Activated CD8-positive, alpha-beta memory T cell treated with anti-CD3 and anti-CD28 coated beads, Interleukin-2, amount 50 U/mL, for 24 hours (primary cell): Measurements from ENCODE around the gene DOCK4.

Experiments
- DNase-seq: peaks from one replicate; pipeline ENCODE4 v3.0.0-alpha.2; 2020; ENCODE audit errors: extremely low read depth

The DOCK4 gene

DNA sequence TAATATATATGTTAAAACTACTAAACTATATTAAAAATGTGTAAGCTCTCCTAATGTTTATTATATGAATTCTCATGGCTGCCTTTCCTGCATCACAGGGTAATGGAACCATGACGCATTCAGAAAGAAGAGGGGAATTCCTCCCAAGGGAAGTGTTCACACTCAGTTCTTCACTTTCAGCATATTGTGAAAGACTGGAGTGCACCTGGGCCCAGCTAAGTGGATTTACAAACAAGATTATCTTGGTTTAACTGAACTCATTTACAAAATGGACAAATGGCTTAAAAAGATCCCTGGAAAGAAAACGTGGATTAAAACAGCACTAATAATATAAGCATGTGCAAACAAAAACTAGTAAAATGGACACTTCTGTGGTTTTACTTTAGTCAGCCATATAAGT is 149.8 kb downstream of the DOCK4 start:
- no peak for DNase-seq

- no peak for DNase-seq
Measured at GRCh38 chr7:112053737-112054069, 152.5 kb downstream of the DOCK4 start.

GRCh38 chr7:112052993-112053736 is 153.0 kb downstream of the DOCK4 start:
- no peak for DNase-seq

- no peak for DNase-seq
Measured at GRCh38 chr7:112052498-112052897, 153.7 kb downstream of the DOCK4 start.

DNA sequence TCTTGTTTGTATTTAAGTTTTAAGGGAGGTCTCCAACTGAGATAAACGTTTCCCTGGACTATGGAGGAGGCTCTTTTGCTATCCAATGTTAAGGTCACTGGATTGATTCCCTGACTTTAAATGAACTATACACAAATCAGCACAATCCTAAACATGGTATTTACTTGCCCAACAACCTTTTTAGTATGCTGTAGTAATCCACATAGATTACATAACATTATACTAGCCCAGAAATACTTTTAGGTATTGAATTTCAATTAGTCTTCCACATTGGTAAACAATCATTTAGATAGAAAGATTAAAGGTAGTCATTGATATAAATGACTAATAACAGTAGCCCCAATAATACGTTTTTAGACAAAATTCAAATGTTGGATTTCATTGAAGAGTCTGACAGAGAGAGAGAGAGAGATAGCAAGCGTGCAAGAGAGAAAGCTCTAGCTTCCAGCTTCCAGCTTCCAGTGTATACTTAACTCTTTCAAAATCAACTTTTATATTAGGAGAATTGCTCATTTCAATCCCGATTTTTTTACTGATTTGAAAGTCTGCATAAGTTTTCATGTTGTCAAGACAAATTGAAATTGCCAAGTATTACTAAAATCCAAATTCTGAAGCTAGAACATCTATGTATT is 155.8 kb downstream of the DOCK4 start:
- DNase-seq: no peak

GRCh38 chr7:112049555-112050249 is 156.5 kb downstream of the DOCK4 start:
- no peak for DNase-seq

DNA sequence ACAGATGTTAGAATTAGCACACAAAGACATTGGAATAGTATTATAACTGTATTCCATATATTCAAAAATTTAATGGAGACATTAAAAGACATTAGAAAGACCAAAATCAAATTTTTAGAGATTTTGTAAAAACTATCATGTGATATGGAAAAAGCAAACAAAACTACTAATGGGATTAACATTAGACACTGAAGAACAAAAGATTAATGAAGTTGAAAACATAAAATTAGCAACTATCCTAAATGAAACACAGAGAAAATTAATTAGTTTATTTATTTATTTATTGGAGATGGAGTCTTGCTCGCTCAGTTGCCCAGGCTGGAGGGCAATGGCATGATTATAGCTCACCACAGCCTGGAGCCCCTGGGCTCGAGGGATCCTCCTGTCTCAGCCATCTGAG is 158.8 kb downstream of the DOCK4 start:
- DNase-seq: no peak

DNA sequence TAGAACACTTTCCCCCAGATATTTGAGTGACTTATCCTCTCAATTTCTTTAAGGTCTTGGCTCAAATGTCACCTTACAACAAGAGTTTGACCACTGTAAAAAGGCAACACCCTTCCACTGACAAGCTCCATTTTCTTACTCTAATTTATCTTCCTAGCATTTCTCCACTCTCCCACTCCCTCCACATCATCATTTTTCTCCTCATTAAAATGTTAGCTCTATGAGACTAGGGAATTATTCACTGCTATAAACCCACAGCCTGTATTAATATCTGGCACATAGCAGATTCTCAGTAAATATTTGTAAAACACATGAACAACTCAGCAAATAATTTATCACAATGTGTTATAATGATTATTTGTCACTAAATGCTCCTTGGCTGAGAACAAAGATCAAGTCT is 161.0 kb downstream of the DOCK4 start:
- DNase-seq: no peak

DNA sequence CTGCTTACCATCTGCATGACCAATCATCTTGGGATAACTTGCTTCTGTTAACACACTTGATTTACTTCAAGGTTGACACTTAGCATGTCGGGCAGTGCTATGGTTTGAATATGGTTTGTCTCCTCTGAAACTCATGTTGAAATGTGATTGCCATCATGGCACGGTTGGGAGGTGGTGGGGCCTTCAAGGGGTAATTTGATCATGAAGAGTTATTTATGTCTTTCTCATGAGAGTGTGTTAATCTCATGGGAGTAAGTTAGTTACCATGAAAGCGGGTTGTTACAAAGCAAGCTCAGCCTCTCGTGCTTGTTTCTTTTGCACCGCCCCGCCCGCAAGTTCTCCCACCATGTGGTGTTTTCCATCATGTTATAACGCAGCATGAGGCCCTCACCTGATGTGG is 163.6 kb downstream of the DOCK4 start:
- no peak for DNase-seq

DNA sequence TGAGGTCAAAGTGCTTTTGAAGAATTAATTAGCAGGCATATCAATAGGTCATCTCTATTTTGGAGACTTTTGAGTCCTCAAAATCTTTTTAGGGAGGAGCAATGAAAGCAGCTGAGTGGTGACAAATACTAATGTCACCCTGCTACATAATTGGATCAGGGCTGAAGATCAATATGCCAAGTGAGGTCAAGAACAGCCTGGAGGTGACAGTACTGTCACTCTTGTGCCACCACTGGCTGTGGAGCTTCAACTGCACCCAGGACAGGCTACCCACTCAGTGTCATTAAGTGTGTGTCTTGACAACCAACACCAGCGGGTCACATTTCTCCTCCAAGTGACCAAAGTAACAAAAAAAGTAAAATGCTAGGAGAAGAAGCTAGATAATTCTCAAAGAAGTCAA is 167.8 kb downstream of the DOCK4 start:
- no peak for DNase-seq

DNA sequence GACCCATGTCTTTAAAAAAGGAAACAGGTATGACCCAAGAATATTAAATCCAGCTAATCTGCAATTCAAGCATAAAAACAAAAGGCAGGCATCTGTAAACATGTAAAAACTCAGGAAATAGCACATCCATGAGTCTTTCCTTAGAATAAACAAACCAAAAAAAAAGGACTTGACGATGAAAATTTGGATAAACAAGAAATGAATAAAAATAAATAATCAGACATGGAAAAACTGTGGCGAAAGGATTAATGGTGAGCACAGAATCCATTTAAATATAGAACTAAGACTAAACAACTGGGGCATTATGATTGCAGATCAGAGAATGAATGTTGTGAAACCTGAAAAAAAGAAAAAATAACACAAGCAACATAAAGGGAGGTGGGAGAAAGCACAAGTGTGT is 170.1 kb downstream of the DOCK4 start:
- no peak for DNase-seq

DNA sequence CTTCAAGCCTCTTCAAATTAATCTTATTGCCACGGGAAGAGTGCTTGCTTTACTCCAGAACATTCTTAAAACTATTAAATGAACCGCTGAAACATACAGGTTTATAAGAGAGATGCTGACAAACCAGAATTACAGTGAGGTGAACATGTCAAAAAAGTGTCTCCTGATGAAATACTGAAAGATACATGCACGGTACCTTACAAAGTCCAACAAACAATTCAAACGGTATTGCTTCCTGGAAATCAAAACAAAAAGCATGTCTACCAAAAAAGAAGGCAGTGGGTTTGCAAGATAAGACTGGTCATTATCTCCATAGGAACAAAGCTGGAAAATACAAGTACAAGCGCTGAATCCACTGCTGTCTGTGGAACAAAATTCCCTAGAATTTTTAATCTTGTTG is 174.5 kb downstream of the DOCK4 start:
- DNase-seq: no peak

- no peak for DNase-seq
Measured at GRCh38 chr7:112025556-112025955, 180.6 kb downstream of the DOCK4 start.

DNA sequence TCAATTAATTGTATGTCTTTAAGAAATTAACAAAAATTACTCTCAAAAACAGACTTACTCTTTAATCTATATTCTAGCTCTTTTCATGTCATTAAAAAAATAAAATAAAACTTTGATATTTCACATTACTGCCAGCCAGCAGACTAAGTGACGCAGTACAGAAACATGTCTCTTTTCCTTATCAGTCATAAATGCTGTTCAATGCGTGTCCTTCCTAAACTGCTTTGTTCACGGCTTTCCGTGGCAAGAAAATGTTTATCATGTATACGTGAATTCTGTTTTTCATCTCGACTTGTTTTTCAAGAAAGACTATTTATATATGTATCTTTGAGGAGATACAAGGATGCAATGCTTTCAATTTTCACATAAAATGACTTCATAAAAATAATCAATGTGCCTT is 182.4 kb downstream of the DOCK4 start:
- DNase-seq: no peak

DNA sequence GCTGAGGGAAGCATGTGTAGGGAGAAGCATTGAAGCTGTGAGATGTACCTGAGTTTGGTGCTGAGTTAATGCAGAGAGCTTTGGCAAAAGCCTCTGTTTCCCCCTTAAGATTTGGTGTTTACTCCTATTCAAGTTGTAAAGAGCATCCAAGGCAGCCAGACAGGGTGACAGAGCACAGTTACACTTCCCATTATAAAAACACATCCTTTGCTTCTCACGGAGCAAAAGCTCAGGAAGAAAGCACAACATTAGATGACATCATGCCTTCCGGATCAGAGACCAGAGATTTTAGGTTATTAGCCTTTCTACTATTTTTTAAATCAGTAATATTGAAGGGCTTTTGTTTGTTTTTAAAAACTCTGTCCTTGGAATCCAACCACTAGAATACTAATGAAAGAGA is 182.9 kb downstream of the DOCK4 start:
- DNase-seq: no peak

DNA sequence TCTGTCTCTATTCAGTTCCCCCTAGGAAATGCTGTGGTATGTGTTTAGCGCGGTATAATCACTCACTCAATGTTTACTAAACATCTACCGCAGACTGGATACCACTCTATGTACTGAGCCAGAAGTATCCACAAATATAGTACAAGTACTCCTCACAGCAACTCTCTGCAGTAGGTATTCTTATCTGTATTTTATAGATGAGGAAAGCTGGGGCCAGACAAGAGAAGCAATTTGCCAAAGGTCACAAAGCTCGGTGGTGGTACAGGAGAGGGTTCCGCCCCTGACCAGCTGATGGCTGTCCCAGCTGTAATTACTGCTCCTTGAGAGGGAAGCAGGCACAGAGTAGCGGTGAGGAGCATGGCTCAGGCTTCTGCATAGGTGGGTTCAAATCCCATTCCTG is 184.1 kb downstream of the DOCK4 start:
- DNase-seq: no peak

DNA sequence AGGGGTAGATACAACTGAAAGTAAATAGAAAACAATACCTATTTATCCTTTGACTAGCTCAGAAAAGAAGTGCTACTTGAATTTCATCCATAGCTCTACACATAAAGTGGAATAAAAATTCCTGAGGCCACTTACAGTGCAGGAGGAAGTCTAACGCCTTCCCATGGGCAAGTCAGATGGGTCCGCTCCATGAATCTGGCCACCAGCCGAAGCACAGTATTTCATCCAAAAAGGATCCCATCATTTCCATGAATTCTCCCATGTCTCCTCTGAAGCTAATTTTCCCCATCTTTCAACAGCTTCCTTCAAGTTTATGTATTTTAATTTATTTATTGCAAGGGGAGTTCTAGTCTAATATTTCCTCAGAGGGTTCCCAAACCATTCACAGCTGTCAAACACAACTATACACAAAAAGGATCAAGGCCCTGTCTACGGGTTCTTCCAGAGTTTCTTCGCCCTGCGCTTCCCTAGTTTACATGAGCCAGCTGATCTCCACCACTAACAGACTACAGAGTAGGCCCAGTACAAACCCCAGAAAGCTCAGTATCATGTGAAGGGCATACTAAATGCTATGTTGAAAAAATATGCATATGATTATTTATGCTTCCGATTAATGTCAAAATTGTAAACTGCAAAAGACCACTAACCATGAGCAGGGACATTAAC is 184.7 kb downstream of the DOCK4 start:
- no peak for DNase-seq

- DNase-seq: no peak
Measured at GRCh38 chr7:112020800-112021199, 185.4 kb downstream of the DOCK4 start.

DNA sequence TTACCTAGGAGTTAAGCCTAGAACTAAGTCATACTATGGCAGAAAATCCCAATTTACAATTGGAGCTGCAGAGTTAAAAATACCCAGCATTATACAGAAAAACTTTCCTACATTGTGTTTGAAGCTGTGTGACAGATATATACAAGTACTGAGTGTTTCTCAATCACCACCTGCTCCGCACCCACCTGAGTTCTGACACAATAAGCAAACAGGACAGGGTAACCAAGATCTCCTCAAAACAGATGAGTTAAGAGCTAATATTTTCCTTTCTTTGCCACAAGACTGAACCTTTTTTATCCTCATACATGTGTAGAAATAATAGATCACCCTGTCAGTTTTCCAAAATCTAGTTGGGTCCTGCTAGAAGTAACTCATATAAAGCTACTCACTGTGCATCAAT is 186.3 kb downstream of the DOCK4 start:
- DNase-seq: no peak

DNA sequence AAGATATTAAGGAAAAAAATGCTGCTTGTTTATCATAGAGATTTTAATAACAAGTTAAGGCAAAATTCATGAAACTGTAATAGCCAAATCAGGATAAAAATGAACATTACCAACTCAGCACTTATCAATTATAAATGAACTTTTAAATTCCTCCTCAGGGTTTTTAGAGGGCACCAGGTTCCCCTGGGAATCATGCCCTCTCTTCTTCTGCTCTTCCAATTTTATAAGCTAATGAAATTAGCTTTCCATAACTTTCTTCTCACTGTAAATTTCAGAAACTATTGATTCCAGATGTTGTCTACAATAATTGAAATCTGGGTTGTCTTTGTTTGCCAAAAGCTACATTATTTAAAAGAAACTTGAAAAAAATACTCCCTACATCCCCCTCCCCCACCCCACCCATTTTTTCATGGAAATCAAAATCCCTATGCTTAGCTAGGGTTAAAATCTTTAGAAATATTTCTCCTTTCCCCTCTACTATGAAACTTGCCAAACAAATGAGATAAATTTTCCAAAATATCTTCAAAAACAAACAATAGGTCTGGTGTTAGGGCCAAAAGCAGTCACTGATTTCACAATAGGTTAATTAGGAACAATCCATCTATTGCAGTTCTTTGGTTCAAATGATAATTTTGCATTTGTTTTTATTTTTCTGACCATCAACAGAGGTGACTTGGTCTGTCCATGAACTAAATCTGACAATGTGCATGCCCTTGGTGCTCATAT is 187.7 kb downstream of the DOCK4 start:
- no peak for DNase-seq

- no peak for DNase-seq
Measured at GRCh38 chr7:112015146-112015545, 191.1 kb downstream of the DOCK4 start.

DNA sequence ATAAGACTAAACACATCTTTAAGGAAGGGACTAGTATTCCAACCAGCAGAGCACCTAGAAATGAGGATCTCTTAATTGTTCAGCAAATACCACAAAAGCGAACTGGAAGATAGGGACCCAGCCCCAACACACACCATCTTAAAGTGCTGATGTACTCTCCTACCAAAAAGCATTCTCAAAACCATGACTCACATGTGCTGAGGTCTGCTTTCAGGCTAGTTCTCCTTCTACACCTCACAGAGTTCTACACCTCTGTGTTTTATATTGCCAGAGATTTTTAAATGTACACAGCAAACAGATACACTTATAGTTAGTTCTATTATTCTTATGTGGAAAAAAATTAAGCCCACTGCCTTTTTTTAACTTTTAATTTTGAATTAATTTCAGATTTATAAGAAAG is 191.9 kb downstream of the DOCK4 start:
- DNase-seq: no peak
